ENCODE results near the gene SECISBP2.

The SECISBP2 gene

DNA sequence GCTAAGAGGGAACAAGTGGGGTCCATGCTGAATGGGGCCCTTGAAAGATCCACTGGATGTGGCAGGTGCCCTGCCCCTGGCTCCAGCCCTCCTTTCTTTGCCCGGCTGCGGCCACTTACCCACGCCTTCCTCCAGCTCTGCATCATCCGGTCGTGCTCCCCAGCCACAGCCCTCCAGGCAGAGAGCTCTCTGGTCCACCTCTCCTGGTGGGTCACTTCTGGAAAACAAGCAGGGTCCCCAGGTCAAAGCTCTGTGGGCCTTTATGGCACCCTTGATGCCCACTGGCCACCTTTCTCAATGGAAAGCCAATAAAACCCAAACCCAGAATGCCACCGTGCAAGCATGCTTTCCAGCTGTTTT is 45.0 kb downstream of the SECISBP2 start:
- no peak for TF ChIP-seq POLR2A (IDR thresholded peaks at IDR 0.05; ENCODE audit: extremely low read depth, insufficient read length)
- TF ChIP-seq CTCF (IDR thresholded peaks at IDR 0.05; ENCODE audit: low read depth, low read length), result no peak
- TF ChIP-seq, protein P1, sequence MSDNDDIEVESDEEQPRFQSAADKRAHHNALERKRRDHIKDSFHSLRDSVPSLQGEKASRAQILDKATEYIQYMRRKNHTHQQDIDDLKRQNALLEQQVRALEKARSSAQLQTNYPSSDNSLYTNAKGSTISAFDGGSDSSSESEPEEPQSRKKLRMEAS (IDR thresholded peaks at IDR 0.05; ENCODE audit: low read depth, low read length), result no peak
- no peak for TF ChIP-seq MYC (IDR thresholded peaks at IDR 0.05; ENCODE audit: low read depth, low read length)
- no peak for DNase-seq (ENCODE audit: low read depth)

DNA sequence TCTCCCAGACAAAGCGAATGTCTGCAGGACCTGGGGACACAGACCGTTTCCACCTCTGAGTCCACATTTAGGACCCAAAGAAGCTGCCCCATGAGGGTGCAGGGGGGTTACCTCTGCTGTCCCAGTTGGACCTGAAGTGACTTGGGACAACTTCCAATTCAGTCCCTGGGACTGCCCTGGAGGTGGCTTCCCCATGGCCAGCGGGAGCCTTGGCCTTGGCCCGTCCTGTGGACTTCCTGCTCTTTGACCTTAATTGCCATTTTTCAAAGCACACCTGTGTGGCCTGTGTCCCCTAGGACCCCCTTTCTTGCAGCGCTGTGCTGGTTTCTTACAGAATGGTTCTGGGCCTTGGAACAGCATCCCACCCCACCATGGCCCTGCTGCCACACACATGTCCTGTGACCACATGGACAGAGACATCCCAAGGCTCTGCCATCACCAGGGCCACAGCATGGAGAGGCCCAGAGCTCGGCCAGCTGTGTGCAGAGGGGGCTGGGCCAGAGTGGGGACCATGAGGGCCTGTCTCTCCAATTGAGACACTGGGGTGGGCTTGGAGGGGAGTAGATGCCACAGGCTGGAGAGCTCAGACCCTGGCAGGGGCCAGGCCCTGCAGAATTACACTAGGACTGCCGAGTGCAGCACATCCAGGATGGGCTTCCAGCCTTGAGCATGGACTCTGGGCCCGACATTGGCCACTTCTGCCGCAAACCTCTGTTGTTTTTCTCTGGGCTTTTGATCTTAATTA is 45.8 kb downstream of the SECISBP2 start:
- no peak for TF ChIP-seq POLR2A (IDR thresholded peaks at IDR 0.05; ENCODE audit: extremely low read depth, insufficient read length)
- no peak for TF ChIP-seq CTCF (IDR thresholded peaks at IDR 0.05; ENCODE audit: low read depth, low read length)
- TF ChIP-seq MYC (IDR thresholded peaks at IDR 0.05; ENCODE audit: low read depth, low read length), result no peak
- TF ChIP-seq, protein P1 (IDR thresholded peaks at IDR 0.05; ENCODE audit: low read depth, low read length), result no peak
- no peak overlapping the region for H3K4me3 ChIP-seq (ENCODE audit: low read depth, low read length)
- no peak for DNase-seq (ENCODE audit: low read depth)

More for the DNA sequence above, 45.0 kb downstream of the SECISBP2 start:
- no peak overlapping the region for H3K4me3 ChIP-seq (ENCODE audit: low read depth, low read length)

- TF ChIP-seq, protein P1 (IDR thresholded peaks at IDR 0.05; ENCODE audit: low read depth, low read length), result no peak
- TF ChIP-seq MYC (IDR thresholded peaks at IDR 0.05; ENCODE audit: low read depth, low read length) (no peak), CTCF (IDR thresholded peaks at IDR 0.05; ENCODE audit: low read depth, low read length) (no peak), POLR2A (IDR thresholded peaks at IDR 0.05; ENCODE audit: extremely low read depth, insufficient read length) (no peak)
- no peak for DNase-seq (ENCODE audit: low read depth)
- no peak overlapping the region for H3K4me3 ChIP-seq (ENCODE audit: low read depth, low read length)
These were observed 46.6 kb downstream of the SECISBP2 start for GRCh38 chr9:89364666-89365531.

DNA sequence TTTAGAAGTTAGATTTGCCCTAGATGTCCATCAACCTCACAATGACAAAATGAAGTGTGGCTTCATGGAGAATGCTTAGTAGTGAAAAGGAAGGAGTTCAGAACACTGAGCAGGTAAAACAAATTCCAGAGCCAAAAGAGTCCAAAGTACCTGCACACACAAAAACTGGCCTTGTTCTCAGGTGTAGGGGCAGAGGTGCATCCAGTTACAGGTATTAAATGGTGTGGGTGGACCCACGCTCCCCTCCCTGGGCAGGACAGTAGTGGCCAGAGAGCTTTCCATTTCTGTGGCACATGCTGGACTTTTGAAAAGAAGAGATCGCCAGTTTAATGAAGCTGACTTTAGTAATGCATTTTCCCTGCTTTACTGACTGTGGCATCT is 47.2 kb downstream of the SECISBP2 start:
- DNase-seq (ENCODE audit: low read depth), result no peak
- TF ChIP-seq CTCF (IDR thresholded peaks at IDR 0.05; ENCODE audit: low read depth, low read length), result no peak
- TF ChIP-seq MYC (IDR thresholded peaks at IDR 0.05; ENCODE audit: low read depth, low read length), result no peak
- TF ChIP-seq, protein P1 (IDR thresholded peaks at IDR 0.05; ENCODE audit: low read depth, low read length), result no peak
- H3K4me3 ChIP-seq (ENCODE audit: low read depth, low read length), result no peak overlapping the region

GRCh38 chr9:89366711-89367110 is 48.4 kb downstream of the SECISBP2 start:
- DNase-seq (ENCODE audit: low read depth), result no peak
- no peak overlapping the region for H3K4me3 ChIP-seq (ENCODE audit: low read depth, low read length)
- TF ChIP-seq, protein P1 (IDR thresholded peaks at IDR 0.05; ENCODE audit: low read depth, low read length), result no peak
- TF ChIP-seq CTCF (IDR thresholded peaks at IDR 0.05; ENCODE audit: low read depth, low read length) (no peak), MYC (IDR thresholded peaks at IDR 0.05; ENCODE audit: low read depth, low read length) (no peak), POLR2A (IDR thresholded peaks at IDR 0.05; ENCODE audit: extremely low read depth, insufficient read length) (no peak)

Measured in NB4 (cell line).